Esophagus muscularis mucosa (tissue), 4 donors: ENCODE results near the gene TNFSF13B. TPM values are rescaled to one million over a fixed set of nuclear protein-coding genes. Genes with fewer than 3 reads are reported as not detected.
"Not testable (repeated sequence)": the region's sequence is repeated elsewhere in the genome, so short reads cannot be mapped to it uniquely, and the experiment has no call there.

ENCODE experiments used
- DNase-seq: peaks from one replicate; pipeline ENCODE4 v3.0.0-alpha.2; 2017; ENCODE audit errors: extremely low spot score
- H3K27ac ChIP-seq, 4 donors: fragments of 200-600 bp; sonication (generic); replicated peaks in 1 of 4; 1 replicate in 3 of 4; 2 replicates in 1 of 4; pipeline ENCODE4 v1.5.1; 2016 to 2019; ENCODE audit warnings: mild to moderate bottlenecking in 1 of 4
- H3K27me3 ChIP-seq, 4 donors: fragments of 200-600 bp; sonication (generic); one replicate each; pipeline versions ENCODE4 v1.5.1 to v1.6.0; 2016 to 2019
- H3K36me3 ChIP-seq, 4 donors: fragments of 200-600 bp; sonication (generic); one replicate each; pipeline ENCODE4 v1.5.1; 2016 to 2019
- H3K4me1 ChIP-seq, 4 donors: fragments of 200-600 bp; sonication (generic); one replicate each; pipeline ENCODE4 v1.5.1; 2016 to 2019
- H3K4me3 ChIP-seq, 4 donors: fragments of 200-600 bp; sonication (generic); 1 replicate in 2 of 4; 2 replicates in 2 of 4; pipeline ENCODE4 v1.5.1; 2016 to 2019; ENCODE audit warnings: mild to moderate bottlenecking in 4 of 4, moderate library complexity in 1 of 4
- H3K9me3 ChIP-seq, 4 donors: fragments of 200-600 bp; sonication (generic); 1 replicate in 3 of 4; 2 replicates in 1 of 4; pipeline ENCODE4 v1.5.1; 2016 to 2019
- CTCF ChIP-seq, 3 experiments: fragments of 200-600 bp in 2 of 3; fragments of 450-650 bp in 1 of 3; sonication (generic) in 2 of 3; IDR thresholded peaks; one replicate each; pipeline ENCODE4 v1.5.1; 2017 to 2019; ENCODE audit warnings: antibody characterized with exemption in 3 of 3, mild to moderate bottlenecking in 2 of 3, moderate library complexity in 1 of 3
- EP300 ChIP-seq: sonication (generic); formaldehyde crosslinking; IDR thresholded peaks from one replicate; pipeline ENCODE4 v1.6.1; 2017; ENCODE audit warnings: antibody characterized with exemption
- POLR2A ChIP-seq: fragments of 450-650 bp; IDR thresholded peaks from one replicate; pipeline ENCODE4 v1.6.1; 2017; ENCODE audit warnings: antibody characterized with exemption, moderate library complexity, mild to moderate bottlenecking, low read depth
- POLR2AphosphoS5 ChIP-seq, 2 donors: sonication (generic); formaldehyde crosslinking; IDR thresholded peaks; one replicate each; pipeline ENCODE4 v1.6.1; 2017; ENCODE audit warnings: antibody characterized with exemption in 2 of 2
- WGBS: methylation state at CpG from one replicate; pipeline ENCODE4 v1.1.5; 2018; 5-methylcytosine and 5-hydroxymethylcytosine counted together
- intact Hi-C: fragments of 100-400 bp; cut with DNase I; formaldehyde crosslinking; loops from one replicate; pipeline ENCODE4 v1.15.1; 2023
- total RNA-seq, 4 donors: library from RNA; depleted of rRNA; stranded (reverse); fragments of >200 nt; gene quantifications; one replicate each; pipeline versions ENCODE4 v1.1.0 to v1.2.1, GENCODE V29; 2016

The TNFSF13B gene
- total RNA-seq, 4 donors from 2014 or later = 1.7 to 5.0 (median 3.3) TPM

- intact Hi-C loops = no loop called here
- Histone ChIP-seq H3K27ac (no peak overlapping the region), H3K4me3 (no peak overlapping the region), H3K36me3 (peaks cover 0 to 10% (median 3%) of the 10 kb centered on the region in 4 donors), H3K27me3 (no peaks in the 10 kb centered on the region), H3K9me3 (no peaks in the 10 kb centered on the region), H3K4me1 (peaks cover 0 to under 1% (median 0%) of the 10 kb centered on the region in 4 donors)
- 91% methylated on average over 9 of the region's 9 CpGs for WGBS
- TF ChIP-seq POLR2AphosphoS5 (IDR thresholded peaks at IDR 0.05) (no peak), EP300 (no peak), POLR2A (no peak), CTCF (IDR thresholded peaks at IDR 0.05) (no peak)
- DNase-seq = no peak
Observed at GRCh38 chr13:108263621-108264355, 5.7 kb upstream of the TNFSF13B start.

GRCh38 chr13:108266321-108266990, 3.1 kb upstream of the TNFSF13B start:
- no peak for DNase-seq
- peaks cover 0 to 9% (median 3%) of the 10 kb centered on the region in 4 donors for H3K36me3 ChIP-seq
- peak overlapping the region in 1 of 4 donors; percentile 14 for H3K27ac ChIP-seq
- TF ChIP-seq POLR2AphosphoS5 (IDR thresholded peaks at IDR 0.05) (no peak), CTCF (IDR thresholded peaks at IDR 0.05) (no peak), POLR2A (no peak)
- intact Hi-C loops = no loop called here
- no peaks in the 10 kb centered on the region for H3K27me3 ChIP-seq
- no peaks in the 10 kb centered on the region for H3K9me3 ChIP-seq
- no peak overlapping the region for H3K4me3 ChIP-seq
- H3K4me1 ChIP-seq = peaks cover 5 to 16% (median 15%) of the 10 kb centered on the region in 4 donors
- 70% methylated on average over 10 of the region's 10 CpGs for WGBS

GRCh38 chr13:108267347-108267746, 2.2 kb upstream of the TNFSF13B start:
- peaks cover 5 to 16% (median 15%) of the 10 kb centered on the region in 4 donors for H3K4me1 ChIP-seq
- H3K36me3 ChIP-seq = peaks cover 0 to 6% (median 3%) of the 10 kb centered on the region in 4 donors
- H3K9me3 ChIP-seq = no peaks in the 10 kb centered on the region
- no peak overlapping the region for H3K4me3 ChIP-seq
- intact Hi-C loops = no loop called here
- no peak for DNase-seq
- 93% methylated on average over 4 of the region's 4 CpGs for WGBS
- no peaks in the 10 kb centered on the region for H3K27me3 ChIP-seq
- TF ChIP-seq CTCF (IDR thresholded peaks at IDR 0.05) (no peak), EP300 (no peak), POLR2A (no peak), POLR2AphosphoS5 (IDR thresholded peaks at IDR 0.05) (no peak)
- no peak overlapping the region for H3K27ac ChIP-seq

GRCh38 chr13:108267855-108268254, 1.7 kb upstream of the TNFSF13B start:
- intact Hi-C loops, H3K27ac ChIP-seq, H3K27me3 ChIP-seq, H3K36me3 ChIP-seq, DNase-seq, H3K4me3 ChIP-seq, H3K9me3 ChIP-seq: not testable (repeated sequence)
- H3K4me1 ChIP-seq = peaks cover 5 to 16% (median 15%) of the 10 kb centered on the region in 4 donors
- WGBS = 97% methylated on average over 3 of the region's 3 CpGs

- WGBS = 85% methylated on average over 4 of the region's 4 CpGs
- Histone ChIP-seq H3K27me3 (no peaks in the 10 kb centered on the region), H3K4me1 (peaks cover 5 to 16% (median 15%) of the 10 kb centered on the region in 4 donors), H3K4me3 (no peak overlapping the region), H3K9me3 (no peaks in the 10 kb centered on the region), H3K27ac (no peak overlapping the region), H3K36me3 (peaks cover 0 to 6% (median 3%) of the 10 kb centered on the region in 4 donors)
- TF ChIP-seq POLR2AphosphoS5 (IDR thresholded peaks at IDR 0.05) (no peak), CTCF (IDR thresholded peaks at IDR 0.05) (no peak), EP300 (no peak), POLR2A (no peak)
- no peak for DNase-seq
- intact Hi-C loops = no loop called here
Observed at GRCh38 chr13:108268466-108269112, 929 bp upstream of the TNFSF13B start.
